ENCODE measurements around the gene OGFR.
A peak's percentile ranks its signal among the peaks of the same experiment; 100 is the strongest.

Gene OGFR

DNA sequence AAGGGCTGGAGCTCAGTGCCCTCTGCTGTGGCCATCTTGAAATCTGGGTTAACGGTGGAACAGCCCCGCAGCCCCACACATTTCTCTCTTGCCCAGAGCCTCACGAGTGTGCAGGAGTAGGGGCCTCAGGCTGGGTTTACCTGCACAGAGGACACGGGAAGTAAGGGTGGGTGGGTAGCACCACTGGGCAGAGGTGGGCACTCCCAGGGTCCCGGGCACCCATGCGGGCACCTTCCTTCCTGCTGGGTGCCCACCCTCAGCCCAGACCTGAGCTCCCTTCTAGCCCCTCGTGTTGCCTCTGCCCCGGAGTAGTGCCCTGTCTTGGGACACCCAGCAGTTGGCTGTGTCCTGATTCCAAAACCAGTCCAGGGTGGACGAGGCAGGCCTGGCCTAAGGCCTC is 23.4 kb downstream of the OGFR start:
- no peak for DNase-seq

DNA sequence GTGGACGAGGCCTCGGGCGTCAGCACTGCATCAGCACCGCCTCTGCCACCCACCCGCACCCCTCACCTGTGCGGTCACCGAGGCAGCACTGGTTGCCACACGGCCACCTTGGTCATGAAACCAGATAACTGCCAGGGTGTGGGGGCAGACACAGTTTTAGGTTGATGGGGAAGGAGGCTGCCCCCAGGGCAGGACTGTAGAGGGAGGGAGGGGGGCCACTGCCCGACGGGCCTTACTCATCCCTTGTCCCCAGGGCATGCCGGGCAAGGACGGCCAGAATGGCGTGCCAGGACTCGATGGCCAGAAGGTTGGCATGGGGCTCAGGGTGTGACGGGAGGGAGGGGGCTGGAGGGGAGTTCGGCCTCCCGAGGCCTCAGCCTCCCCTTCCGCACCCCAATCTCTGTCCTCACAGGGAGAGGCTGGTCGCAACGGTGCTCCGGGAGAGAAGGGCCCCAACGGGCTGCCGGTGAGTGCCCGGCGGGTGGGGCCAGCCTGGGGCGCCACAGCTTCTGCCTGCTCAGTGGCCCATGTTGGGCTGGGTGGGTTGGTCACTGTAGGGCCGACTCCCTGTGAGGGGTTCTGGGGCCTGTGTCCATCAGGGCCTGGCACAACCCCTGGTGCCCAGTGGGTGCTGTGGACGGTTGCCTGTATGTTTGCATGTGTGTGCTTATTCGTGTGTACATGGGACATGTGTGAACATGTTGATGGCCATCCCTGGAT is 24.0 kb downstream of the OGFR start:
- DNase-seq: no peak

DNA sequence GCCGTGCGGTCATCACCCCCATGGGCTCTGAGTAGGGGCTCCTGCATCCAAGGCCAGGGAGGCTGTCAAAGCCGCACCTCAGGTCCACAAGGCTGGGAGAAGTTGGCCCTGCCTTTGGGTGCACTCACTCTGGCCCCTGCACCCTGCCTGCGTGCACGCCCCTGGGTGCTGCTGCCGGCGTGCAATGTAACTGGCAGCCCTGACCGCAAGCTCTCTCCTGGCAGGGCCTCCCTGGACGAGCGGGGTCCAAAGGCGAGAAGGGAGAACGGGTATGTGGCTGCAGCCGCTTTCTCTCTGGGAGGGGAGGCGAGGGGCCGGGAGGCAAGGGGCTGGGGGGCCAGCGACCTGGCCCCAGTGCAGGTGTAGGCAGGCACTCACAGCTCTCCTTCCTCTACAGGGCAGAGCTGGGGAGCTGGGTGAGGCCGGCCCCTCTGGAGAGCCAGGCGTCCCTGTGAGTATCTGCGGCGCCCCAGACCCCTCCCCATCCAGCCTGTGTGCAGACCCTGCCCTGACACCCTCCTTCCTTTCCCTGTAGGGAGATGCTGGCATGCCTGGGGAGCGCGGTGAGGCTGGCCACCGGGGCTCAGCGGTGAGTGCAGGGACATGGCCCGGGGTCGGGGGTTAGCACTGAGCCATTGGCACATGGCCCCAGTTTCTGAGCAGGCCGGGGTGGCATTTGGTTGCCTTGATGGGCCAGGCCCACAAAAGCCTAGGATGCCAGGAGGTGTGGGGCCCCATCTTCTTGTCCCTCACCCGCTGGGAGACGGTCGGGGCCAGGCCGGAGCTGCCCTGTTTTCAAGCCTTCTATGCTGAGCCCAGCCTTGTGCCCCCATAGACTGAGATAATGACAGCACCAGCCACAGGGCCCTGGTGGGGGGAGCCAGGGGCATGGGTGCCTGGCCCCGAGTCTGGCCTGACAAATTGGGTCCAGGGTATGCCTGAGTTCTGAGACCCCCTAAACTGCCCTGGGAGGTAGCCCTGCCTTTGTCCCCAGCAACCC is 24.9 kb downstream of the OGFR start:
- no peak for DNase-seq

DNA sequence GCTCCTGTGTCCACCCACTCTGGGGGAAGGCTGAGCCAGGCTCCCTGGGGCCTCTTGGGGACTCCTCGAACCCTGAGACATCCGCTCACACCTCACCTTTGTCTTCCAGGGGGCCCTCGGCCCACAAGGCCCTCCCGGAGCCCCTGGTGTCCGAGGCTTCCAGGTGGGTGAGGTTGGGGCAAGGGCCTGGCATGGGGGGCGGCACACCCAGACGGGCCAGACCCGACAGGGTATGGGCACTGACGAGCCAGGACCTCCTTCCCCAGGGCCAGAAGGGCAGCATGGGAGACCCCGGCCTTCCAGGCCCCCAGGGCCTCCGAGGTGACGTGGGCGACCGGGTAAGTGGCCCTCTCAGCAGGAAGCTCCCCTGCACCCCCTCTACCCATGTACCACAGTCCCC is 25.6 kb downstream of the OGFR start:
- no peak for DNase-seq

DNA sequence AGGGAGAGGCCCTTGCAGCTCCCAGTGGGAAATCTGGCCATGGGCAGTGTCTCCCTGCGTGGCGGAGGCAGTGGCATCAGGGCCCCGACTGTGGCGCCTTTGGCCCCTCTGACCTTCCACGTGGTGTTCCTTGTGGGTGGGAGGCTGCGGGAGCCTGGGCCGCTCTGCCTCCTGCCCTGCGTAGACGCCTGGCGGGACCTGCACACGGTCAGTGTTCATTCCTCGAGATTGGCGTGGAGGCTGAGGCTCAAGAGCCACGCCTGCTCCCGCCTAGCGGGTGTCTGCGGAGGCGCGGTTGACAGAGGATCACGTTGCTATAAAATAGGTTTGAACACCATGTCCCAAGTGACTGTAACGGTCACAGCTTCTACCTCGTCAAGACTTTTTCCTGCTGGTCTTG is 26.2 kb downstream of the OGFR start:
- DNase-seq: no peak

DNA sequence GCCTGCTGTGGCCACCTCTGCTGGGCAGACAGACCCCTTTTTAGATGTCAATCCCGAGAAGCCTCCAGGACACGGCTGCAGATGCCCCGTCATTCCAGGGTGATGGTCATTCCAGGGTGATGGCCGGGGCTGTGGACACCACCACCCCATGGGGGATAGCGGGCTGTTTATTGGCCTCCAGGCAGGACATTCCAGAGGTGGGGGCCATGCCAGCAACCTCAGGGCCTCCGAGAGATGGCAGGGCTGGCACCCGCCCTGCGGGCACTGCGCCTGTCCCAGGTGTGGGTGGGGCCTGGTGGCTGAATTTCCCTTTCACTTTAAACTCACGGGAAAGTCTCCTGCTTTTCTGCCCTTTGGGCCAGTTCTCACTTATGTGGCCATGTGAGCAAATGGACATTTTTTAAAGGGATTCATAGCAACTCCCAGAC is 26.7 kb downstream of the OGFR start:
- no peak for DNase-seq

DNA sequence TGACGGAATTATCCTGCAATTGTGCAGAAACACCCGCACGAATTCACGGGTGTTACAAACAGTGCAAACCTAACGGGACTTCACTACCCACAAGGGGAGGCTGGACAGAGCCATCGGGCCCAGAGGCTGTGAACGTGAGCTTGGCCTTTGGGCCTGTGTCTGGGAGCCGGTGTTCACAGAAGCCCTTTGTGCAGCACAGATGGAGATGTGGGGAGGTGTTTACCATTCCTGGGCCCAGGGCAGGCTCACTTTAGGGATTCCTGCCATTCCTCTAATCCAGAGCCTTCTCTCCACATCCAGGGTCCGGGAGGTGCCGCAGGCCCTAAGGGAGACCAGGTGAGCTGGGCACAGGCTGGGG is 27.2 kb downstream of the OGFR start:
- no peak for DNase-seq

DNA sequence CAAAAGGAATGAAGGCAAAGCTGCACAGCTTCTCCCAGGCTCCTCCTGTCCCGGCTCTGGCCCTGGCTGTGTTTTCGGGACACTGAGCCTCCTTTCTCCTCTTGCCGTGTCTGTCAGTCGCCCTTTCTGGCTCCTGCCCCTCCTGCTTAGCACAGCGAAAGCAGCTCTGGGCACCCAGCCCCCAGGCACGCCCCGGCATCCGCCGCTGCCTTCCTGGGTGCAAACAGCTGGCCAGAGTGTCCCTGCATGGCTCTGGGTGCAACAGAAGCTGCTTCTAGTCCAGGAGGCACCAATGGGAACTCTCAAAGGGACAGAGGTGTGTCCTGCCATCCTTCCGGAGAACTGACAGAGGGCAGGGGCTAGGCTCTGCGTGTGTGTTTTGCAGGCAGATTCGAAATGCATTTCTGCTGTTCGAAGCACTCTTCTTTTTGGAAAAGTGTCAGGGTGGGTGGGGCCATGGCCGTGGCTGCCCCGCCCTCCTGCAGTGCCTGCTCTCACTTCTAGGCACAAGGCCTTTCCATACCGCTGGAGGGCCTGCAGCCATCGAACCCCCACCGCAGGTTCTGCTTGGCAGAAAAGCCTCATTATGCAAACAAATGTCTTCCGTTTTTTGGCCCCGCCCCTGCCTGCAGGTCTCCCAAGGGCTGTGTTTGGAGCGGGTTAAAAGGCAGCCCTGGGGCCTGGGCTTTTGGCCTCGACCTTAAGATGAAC is 27.7 kb downstream of the OGFR start:
- peak; percentile 14 to 80 for DNase-seq

DNA sequence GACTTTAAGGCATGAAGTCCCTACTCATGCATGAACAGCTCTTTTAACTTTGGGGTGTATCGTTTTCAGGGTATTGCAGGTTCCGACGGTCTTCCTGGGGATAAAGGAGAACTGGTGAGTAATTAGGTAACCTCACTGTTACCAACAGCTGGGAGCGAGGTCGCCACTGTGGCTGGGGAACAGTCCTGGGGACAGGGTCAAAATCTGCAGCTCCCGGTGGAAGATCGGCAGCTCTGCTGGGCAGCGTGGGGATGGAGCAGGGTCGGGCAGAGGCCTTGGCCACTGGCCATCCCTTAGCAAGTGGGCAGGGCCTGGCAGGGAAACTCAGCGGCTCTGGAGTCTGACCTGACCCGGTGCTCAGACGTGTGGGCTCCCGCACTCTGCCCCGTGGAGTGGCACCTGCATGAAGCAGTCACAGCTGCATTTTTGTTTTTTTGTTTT is 28.3 kb downstream of the OGFR start:
- no peak for DNase-seq

DNA sequence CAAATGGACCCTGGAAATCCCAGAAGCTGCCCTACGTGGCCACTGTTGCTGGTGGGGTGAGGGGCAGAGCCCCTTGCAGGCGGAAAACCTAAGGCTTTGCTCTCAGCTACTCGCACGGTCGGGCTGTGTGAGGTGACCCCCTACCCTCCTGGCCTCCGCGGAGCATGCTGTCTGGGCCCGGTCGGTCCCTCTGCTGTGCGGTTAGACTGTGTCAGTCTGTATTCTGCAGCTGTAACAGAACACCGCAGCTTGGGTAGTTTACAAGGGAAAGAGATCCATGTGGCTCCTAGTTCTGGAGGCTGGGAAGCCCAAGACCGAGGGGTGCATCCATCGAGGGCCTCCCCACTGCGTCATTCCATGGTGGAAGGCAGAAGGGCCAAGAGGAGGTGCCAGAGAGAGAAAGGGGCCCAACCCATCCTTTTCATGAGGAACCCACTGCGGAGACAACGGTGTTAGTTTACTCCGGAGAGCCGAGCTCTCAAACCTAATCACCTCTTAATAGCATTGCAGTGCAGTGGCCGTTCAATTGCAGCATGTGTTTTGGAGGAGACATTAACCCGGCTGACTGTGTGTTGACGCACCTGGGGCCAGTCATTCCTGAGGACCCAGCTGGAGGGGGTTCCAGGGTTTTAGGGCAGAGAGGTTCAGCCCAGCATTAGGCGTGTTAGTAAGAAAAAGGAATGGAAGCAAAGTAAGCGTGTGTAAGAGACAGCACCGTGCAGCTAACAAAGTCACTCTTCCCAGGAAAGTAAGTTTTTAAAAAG is 30.5 kb downstream of the OGFR start:
- DNase-seq: no peak

DNA sequence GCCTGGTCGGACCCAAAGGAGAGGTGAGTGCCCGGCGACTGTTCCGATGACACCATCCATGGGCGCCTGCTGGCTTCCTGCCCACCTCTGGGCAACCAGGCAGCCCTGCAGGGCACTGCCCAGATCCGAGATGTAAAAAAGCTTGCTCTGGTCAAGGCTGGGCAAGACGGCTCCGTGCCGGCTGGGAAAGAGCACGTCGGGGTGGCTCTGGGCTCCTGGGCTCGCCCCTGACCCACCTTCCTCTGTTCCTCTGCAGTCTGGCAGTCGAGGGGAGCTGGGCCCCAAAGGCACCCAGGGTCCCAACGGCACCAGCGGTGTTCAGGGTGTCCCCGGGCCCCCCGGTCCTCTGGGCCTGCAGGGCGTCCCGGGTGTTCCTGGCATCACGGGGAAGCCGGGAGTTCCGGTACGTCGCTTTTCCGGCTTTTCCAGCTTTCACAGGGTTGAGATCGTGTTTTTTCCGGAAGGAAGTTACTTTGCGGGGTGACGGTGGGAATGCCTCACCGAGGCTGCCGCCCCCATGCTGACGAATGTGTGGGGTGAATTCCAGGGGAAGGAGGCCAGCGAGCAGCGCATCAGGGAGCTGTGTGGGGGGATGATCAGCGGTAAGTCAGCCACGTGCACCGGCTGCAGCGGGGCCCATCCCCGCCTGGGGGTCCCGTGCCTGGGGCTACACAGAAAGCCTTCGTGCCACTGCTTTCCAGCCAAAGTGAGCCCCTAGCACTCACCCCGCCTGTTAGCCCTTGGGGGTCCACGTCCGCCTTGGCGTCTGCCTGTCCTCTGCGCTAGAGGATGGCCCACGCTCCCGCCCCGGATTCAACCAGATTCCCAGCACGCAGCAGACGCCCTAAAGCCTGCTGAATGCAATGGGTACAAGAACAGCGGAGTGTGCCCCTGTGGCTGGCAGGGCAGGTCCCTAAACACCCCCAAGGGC is 31.6 kb downstream of the OGFR start:
- DNase-seq: no peak

DNA sequence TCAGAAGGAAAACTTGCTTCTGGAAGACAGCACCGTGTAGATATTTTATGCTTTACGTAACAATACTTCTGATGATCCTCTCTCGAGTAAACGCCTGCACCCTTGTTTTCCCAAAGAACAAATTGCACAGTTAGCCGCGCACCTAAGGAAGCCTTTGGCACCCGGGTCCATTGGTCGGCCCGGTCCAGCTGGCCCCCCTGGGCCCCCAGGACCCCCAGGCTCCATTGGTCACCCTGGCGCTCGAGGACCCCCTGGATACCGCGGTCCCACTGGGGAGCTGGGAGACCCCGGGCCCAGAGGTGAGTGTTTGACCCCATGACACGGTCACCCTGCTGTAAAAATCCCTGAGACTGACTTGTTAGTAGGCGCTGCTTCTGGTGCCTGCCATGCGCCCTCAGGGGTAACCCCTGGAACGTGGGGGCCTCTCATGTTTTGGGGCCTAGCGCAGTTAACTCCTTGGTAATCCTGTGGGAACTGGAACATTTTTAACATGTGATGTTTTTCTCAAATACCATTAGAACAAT is 32.4 kb downstream of the OGFR start:
- DNase-seq: no peak

DNA sequence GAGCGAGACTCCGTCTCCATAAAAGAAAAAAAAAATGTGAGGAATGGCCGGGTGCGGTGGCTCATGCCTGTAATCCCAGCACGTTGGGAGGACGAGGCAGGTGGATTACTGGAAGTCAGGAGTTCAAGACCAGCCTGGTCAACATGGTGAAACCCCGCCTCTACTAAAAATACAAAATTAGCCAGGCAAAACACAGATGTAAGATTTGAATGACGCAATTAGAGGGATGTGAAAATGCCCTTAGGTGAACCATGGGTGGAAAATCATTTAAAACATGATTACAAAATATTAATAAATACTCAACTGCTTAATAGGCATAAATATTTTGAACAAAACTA is 33.1 kb downstream of the OGFR start:
- DNase-seq: no peak

DNA sequence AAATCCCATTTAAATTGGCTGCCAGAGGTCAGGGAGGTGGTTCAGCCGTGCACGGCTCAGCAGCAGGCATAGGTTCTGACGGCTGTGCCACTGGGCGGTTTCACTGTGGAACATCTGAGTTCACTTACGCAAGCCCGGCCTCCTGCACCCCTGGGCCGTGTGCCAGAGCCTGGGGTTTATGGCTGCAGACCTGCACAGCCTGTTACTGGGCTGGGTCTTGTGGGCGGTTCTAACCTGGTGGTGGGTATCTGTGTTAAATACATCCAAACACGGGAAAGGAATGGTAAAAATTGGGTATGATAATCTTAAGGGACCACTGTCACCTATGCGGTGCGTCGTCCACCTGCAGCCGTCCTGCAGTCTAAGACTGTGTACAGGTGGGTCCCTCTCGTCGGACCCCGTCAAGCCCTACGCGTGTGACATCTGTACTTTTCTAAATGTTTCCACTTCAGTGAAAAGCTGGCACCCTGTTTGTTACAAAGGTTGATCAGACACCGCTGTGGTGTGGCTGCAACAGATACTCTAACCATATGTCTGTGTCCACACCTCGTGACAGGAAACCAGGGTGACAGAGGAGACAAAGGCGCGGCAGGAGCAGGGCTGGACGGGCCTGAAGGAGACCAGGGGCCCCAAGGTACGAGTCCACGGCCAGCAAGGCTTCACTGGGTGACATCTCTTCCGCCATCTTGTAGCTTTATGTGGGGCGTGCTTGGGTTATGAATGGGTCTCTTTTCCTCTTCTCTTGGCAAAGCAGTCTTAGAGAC is 33.7 kb downstream of the OGFR start:
- DNase-seq: peak in 1 of 2 donors; percentile 40

DNA sequence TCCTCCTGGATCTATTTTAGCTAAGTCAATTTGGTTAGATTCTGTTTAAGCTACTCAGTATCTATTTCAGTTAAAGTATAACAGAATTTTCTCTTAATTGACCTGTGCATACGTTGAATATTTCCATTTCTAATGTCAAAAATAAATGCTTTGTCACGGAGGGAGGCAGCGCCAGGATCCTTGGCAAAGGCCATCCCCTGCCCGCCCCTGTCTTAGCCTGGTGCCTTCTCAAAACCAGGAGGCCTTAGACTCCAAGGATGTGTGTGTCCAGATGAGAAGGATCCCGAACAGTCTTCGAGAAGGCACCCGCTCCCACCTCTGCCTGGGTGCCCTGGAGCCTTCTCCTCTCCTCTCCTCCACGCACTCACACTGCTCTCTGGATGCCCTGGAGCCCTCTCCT is 34.6 kb downstream of the OGFR start:
- DNase-seq: no peak

DNA sequence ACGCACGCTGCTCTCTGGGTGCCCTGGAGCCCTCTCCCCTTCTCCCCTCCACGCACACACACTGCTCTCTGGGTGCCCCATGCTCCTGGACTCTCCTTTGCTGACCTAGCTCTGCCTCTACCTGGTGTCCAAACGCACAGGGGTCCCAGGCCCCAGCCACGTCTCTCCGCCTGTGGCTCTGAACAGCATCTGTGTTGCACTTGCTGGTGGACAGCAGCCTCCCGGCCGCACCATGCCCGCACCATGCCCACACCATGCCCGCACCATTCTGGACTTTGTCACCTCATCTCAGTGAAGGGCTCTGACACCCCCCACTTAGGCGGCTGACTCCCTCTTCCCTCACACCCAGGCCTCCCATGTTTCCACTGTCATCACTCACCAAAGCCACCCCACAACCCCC is 35.2 kb downstream of the OGFR start:
- DNase-seq: no peak

DNA sequence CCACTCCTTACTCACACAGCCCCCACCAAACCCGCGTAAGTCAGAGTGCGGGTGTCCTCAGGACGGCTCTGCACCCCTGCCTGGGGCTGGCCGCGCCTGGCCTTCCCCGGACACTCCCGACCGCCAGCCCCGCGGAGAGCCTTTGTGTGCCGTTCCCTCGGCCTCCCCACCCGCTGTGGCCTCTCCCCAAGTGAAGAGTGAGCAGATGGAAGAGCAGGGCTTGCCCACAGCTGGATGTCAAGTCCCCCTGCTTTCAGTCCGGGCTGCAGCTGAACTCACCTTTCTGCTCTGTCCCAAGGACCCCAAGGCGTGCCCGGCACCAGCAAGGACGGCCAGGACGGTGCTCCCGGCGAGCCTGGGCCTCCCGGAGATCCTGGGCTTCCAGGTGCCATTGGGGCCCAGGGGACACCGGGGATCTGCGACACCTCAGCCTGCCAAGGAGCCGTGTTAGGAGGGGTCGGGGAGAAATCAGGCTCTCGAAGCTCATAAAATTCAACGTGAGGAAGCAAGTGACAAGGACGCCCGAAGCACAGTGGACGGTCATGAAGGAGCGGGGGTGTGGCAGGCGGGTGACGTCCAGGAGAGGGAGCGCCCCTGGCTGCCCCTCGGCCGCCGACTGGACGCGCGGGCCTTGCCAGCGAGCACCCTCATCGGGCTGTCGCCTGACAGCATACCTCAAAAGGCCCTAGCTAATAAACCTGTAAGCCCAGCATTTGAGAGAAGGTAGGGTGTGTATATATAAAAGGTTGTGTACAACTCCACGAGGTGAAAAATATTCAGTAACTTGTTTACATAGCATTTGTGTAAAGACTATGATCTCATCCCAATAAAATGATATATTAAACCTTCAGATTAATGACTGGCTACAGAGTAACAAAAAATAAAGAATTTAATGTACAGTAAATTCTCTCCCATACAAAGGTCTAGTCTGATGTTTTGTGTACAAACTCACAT is 35.9 kb downstream of the OGFR start:
- DNase-seq: no peak

DNA sequence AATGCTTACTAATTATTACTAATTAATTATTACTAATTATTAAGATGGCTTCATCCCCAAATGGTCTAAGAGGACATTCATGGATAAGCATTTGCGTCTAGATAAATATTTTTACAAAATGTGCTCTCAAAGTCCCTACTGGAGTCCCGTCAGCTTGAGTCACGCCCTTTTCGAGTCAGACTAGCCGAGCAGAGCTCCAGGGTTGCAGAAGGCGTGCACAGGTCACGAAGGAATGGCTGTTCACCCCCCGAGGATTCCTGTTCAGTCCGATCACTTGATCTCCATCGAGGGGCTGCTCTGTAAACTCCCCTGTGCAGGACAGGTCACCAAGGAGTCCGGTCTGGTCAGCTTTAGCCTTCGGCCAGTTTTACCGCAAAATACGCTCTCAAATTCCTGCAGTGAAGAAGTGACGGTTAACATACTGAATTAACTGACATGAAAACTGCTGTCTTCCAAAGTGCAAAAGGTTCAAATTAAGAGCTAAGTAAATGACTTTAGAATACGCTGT is 37.1 kb downstream of the OGFR start:
- no peak for DNase-seq

DNA sequence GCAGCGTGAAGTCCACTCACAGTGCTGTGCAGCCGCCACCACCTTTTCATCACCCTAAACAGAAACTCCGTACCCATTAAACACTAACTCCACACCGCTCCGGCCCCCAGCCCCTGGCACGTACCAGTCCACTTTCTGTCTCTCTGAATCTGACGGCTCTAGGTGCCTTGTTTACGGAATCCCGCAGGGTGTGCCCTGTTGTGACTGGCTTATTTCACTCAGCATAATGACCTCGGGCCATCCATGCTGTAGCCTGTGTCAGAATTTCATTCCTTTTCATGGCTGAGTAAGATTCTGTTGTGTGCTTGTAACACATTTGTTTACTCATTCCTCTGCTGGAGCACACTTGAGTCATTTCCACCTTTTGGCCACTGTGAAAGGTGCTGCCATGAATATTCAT is 39.0 kb downstream of the OGFR start:
- DNase-seq: no peak
